Activated T-helper 17 cell treated with anti-CD3 and anti-CD28 coated beads, Interleukin-2, amount 50 U/mL, for 72 hours (primary cell): ENCODE data around the gene HPCAL4. TPM values are rescaled to one million over a fixed set of nuclear protein-coding genes. Genes with fewer than 3 reads are reported as not detected.

Experiments
- ATAC-seq: fragments of 150-1000 bp; cut with Tn5 transposase; replicated peaks from 2 replicates; pipeline ENCODE4 v1.10.0; 2021; ENCODE audit warnings: mild to moderate bottlenecking, moderate library complexity
- H3K27ac Mint-ChIP-seq: one replicate; pipeline ENCODE4 v1.8.0; 2022; ENCODE audit warnings: mixed read lengths
- H3K27me3 Mint-ChIP-seq: one replicate; pipeline ENCODE4 v1.8.0; 2022; ENCODE audit warnings: mixed read lengths
- H3K36me3 Mint-ChIP-seq: one replicate; pipeline ENCODE4 v1.8.0; 2022; ENCODE audit warnings: low read depth, mild to moderate bottlenecking, mixed read lengths
- H3K4me1 Mint-ChIP-seq: one replicate; pipeline ENCODE4 v1.8.0; 2022; ENCODE audit warnings: mixed read lengths
- H3K4me3 Mint-ChIP-seq: one replicate; pipeline ENCODE4 v1.8.0; 2022; ENCODE audit warnings: mild to moderate bottlenecking, mixed read lengths
- H3K9me3 Mint-ChIP-seq: one replicate; pipeline ENCODE4 v1.8.0; 2022; ENCODE audit warnings: mixed read lengths
- total RNA-seq, 2 donors: library from RNA; stranded (reverse); gene quantifications; one replicate each; pipeline ENCODE4 v1.2.3, GENCODE V29; 2022

HPCAL4 gene
- total RNA-seq, 2 donors from 2014 or later, result 0.50 to 1.2 TPM

DNA sequence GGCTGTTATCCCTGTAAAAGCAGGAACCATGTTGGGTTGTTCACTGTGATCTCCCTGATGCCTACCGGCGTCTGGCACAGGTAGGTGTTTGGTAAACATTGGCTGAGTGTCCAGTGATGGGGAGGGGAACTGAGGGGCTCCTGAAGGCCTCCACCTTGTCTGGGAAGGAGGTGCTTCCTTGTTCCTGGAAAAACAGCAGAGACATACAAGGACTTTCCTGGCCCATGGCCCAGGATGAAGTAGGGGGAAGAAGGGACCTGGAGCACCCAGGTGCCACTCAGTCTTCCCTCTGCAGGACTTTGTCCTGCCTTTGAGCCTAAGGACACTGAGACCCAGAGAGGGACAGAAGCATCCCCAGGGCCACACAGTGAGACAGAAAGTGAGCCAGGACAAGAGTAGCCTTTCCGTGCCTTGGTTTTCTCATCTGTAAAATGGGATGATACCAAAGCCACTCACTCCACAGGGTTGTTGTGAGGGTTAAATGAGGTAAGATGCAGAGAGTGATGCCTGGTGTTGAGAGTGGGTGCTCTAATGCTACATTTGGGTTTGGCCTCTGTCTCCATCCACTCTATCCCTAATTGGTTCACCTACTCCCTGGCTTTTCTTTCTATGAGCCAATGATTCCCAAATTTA is 45.7 kb downstream of the HPCAL4 start:
- Mint-ChIP-seq H3K36me3 (no peaks in the 10 kb centered on the region), H3K4me1 (no peaks in the 10 kb centered on the region), H3K9me3 (no peaks in the 10 kb centered on the region), H3K27me3 (no peaks in the 10 kb centered on the region), H3K27ac (no peak overlapping the region), H3K4me3 (no peak overlapping the region)
- ATAC-seq, result no peak

DNA sequence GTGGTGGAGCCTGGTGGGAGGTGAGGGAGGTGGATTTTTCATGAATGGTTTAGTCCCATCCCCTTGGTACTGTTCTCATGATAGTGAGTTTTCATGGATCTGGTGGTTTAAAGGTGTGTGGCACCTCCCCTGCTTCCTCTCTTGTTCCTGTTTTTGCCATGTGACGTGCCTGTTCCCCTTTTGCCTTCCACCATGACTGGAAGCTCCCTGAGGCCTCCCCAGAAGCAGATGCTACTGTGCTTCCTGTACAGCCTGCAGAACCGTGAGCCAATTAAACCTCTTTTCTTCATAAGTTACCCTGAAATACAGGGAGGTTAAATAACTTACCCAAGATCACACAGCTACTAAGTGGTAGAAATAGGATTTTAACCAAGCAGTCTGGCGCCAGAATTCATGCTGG is 47.5 kb downstream of the HPCAL4 start:
- Mint-ChIP-seq H3K27ac (no peak overlapping the region), H3K4me1 (no peaks in the 10 kb centered on the region), H3K9me3 (no peaks in the 10 kb centered on the region), H3K4me3 (no peak overlapping the region), H3K36me3 (no peaks in the 10 kb centered on the region), H3K27me3 (no peaks in the 10 kb centered on the region)
- no peak for ATAC-seq

DNA sequence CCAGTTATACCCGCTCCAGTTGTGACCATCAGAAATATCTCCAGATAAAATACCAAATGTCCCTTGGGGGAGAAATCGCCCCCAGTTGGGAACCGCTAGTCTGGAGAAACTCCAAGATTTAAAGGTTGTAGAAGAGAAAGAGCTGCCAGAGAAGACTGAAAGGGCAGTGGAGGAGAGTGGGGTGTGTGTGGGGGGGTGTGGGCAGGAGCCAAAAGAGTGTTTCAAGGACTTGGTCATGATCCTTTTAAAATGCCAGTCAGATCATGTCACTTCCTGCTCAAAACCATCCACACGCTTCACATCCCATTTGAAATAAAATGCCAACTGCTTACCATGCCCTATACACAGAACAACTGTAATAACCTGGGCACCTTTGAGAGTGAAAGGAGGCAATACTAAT is 48.4 kb downstream of the HPCAL4 start:
- ATAC-seq, result no peak
- no peak overlapping the region for H3K27ac Mint-ChIP-seq
- no peaks in the 10 kb centered on the region for H3K27me3 Mint-ChIP-seq
- H3K4me1 Mint-ChIP-seq, result no peaks in the 10 kb centered on the region
- no peaks in the 10 kb centered on the region for H3K9me3 Mint-ChIP-seq
- H3K4me3 Mint-ChIP-seq, result no peak overlapping the region
- no peaks in the 10 kb centered on the region for H3K36me3 Mint-ChIP-seq

DNA sequence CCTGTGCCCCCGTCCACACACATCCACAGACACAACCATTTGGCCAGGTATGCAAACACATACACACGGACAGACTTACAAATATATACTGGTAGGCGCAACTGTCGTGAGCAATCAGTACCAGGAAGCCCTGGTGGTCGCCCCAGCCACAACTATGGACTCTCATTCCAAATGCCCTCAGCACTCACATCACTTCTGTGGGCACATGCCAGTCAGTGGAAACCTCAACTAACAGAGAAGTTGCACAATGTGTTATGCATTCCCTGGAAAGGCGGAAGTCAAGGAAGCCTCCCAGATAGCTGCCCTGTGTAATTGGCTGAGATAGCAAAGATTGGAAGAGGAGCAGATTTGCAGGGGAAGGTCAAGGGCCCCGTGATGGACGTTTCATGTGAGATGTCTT is 50.4 kb downstream of the HPCAL4 start:
- Mint-ChIP-seq H3K36me3 (no peaks in the 10 kb centered on the region), H3K27ac (no peak overlapping the region), H3K4me1 (no peaks in the 10 kb centered on the region), H3K9me3 (no peaks in the 10 kb centered on the region), H3K27me3 (peaks cover 8% of the 10 kb centered on the region), H3K4me3 (no peak overlapping the region)
- ATAC-seq, result no peak

DNA sequence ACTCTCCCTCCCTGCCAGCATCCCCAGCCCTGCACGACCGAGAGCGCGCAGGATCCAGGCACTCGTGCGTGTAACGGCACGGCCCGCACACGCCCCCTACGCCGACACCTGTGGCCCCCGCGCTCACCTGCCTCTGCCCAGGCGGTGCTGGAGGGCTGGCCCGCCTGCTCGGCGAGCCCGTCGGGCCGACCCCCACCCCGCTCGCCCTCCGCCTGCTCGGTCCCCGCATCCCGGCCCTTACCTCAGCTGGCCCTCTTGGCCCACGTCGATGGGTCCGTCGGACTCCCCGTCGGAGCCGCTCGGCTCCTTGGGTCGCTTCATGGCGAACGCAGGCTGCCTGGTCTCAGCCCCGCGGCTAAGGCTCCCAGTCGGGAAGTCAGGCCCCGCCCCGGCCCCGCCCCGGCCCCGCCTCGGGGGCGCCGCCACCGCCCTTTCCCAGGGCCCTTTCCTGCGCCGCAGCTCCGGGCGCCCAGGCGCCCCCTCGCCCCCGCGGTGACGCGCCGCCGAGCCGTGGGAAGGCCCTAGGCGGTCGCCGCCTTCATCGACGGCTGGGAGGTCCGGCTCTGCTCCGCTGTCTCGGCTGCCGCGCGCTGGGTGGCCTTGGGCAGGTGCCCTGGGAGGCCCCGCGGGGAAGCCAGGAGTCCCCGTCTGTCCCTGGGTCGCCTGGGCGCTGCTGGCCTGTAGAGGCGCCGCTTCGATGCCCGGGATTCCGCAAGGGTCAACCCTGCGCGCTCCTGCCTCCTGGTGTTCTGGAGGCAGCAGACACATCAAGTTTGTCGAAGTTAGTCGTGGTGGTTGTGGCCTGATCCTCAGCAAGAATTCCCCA is 51.7 kb downstream of the HPCAL4 start, which contains the start of gene HEYL:
HEYL (minus strand) TSS at position 339 of the 826 bp plus-strand sequence; CDS start at position 321, 18 bp downstream.
- H3K36me3 Mint-ChIP-seq, result no peaks in the 10 kb centered on the region
- H3K27ac Mint-ChIP-seq, result no peak within 1 kb of the TSS
- peaks cover 13% of the 10 kb centered on the region for H3K27me3 Mint-ChIP-seq
- no peaks in the 10 kb centered on the region for H3K4me1 Mint-ChIP-seq
- no peaks in the 10 kb centered on the region for H3K9me3 Mint-ChIP-seq
- peak within 1 kb of the TSS; percentile 45 for H3K4me3 Mint-ChIP-seq
- ATAC-seq, result peak; percentile 97

DNA sequence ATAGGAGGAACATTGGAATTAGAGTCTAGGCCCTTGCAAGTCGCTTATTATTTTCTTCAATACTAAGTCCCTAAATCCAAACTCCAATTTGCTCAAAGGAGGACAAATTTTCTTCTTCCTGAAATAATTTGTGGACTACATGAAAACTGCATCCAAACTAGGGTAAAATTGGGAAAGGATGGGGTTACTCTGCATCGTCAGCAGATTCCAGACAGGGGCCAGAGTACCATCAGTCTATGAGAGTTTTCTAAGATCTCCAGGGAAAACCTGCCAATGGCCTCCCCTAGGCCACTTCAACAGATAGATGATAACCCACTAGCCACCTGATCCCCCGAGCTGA is 52.3 kb downstream of the HPCAL4 start:
- Mint-ChIP-seq H3K4me1 (no peaks in the 10 kb centered on the region), H3K4me3 (peak overlapping the region; percentile 45), H3K27me3 (peaks cover 17% of the 10 kb centered on the region), H3K9me3 (no peaks in the 10 kb centered on the region), H3K27ac (no peak overlapping the region), H3K36me3 (no peaks in the 10 kb centered on the region)
- ATAC-seq, result no peak

DNA sequence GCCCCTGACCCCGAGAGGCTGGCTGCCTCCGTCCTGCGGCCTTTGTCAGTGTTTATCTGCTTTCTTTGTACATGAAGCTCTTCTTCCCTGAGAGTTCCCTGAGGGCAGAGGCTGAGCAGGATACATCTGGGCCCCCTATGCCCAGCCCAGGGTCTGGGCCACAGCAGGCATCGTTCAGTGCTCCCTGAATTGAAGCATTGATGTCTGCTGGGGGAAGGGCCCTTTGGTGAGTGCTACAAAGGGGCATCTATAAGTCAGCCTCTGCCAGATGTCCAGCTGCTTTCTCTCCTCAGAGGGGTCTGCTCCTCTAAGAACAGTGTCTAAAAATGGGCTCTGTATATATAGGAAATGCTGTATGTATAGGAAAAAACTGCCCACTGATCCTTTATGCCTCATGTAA is 53.9 kb downstream of the HPCAL4 start:
- no peaks in the 10 kb centered on the region for H3K36me3 Mint-ChIP-seq
- no peak for ATAC-seq
- peaks cover 25% of the 10 kb centered on the region for H3K27me3 Mint-ChIP-seq
- H3K4me1 Mint-ChIP-seq, result peaks cover 5% of the 10 kb centered on the region
- no peak overlapping the region for H3K27ac Mint-ChIP-seq
- H3K9me3 Mint-ChIP-seq, result no peaks in the 10 kb centered on the region
- no peak overlapping the region for H3K4me3 Mint-ChIP-seq

DNA sequence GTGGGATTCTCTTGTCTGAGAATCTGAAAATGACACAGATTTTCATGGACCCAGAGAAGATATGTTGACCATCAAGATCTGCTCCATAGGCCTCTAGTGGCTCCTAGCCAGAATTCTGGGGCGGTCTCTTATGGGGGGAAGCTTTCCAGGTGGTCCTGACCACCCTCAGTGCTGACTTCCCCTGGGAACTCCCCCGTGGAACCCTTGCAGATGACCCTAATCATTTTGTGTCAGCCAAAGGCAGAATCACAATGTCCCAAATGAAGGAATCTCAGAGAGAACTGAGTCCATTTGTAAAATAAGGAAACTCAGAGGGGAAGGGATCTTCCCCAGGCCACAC is 55.4 kb downstream of the HPCAL4 start:
- H3K27me3 Mint-ChIP-seq, result peaks cover 25% of the 10 kb centered on the region
- ATAC-seq, result no peak
- peaks cover 17% of the 10 kb centered on the region for H3K4me1 Mint-ChIP-seq
- H3K9me3 Mint-ChIP-seq, result no peaks in the 10 kb centered on the region
- no peaks in the 10 kb centered on the region for H3K36me3 Mint-ChIP-seq
- no peak overlapping the region for H3K4me3 Mint-ChIP-seq
- no peak overlapping the region for H3K27ac Mint-ChIP-seq

DNA sequence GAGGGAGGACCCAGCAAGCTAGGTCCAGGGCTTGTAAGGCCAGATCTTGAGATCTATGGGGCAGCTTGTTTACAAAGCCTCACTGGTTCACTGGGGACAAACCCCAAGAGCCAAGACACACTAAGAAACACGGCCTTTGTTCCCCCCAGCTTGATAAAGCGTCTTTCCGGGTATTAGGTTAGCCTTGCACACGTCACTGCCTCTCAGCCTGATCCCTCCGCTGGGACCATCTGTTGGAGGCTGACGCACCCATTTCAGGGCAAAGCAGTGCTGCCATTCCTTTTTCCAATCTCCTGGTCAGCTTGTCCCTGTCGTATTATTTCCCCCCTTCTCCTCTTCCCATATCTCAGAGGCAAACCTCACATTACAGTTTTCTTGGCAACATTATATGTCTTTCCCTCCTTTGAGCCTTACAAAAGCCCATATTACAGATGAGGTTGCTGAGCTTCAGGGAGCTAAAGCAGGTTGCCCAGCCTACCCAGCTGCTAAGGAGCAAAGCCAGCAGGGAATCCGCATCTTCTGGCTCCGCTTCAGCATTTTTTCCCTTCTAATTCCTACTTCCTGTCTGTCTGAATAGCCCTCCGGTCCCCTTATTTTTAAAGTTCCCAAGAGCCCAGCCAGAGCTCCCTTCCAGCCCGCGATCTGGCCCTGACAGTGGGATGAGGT is 55.9 kb downstream of the HPCAL4 start:
- Mint-ChIP-seq H3K36me3 (no peaks in the 10 kb centered on the region), H3K27ac (no peak overlapping the region), H3K27me3 (peaks cover 27% of the 10 kb centered on the region), H3K4me3 (no peak overlapping the region), H3K9me3 (no peaks in the 10 kb centered on the region), H3K4me1 (peaks cover 21% of the 10 kb centered on the region)
- ATAC-seq, result no peak

DNA sequence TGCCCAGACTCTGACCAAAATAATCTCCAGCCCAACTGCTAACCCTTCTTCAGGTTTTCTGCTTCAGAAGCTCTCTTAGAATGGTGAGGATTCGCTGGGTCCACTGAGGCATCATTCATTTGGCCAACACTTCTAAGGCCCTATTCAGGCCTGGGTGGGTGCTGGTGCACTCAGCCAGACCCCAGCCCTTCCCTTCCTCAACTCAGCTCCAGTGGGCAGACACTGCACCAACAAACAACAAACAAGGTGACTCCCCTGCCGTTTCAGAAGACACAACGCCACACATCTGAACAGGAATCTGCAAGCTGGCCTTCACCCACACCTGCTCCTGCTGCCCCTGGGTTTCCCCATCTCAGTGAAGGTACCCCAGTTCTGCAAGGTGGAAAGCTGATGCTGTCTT is 57.8 kb downstream of the HPCAL4 start:
- Mint-ChIP-seq H3K36me3 (no peaks in the 10 kb centered on the region), H3K9me3 (no peaks in the 10 kb centered on the region), H3K4me3 (no peak overlapping the region), H3K27ac (no peak overlapping the region), H3K4me1 (peaks cover 22% of the 10 kb centered on the region), H3K27me3 (peaks cover 29% of the 10 kb centered on the region)
- no peak for ATAC-seq

DNA sequence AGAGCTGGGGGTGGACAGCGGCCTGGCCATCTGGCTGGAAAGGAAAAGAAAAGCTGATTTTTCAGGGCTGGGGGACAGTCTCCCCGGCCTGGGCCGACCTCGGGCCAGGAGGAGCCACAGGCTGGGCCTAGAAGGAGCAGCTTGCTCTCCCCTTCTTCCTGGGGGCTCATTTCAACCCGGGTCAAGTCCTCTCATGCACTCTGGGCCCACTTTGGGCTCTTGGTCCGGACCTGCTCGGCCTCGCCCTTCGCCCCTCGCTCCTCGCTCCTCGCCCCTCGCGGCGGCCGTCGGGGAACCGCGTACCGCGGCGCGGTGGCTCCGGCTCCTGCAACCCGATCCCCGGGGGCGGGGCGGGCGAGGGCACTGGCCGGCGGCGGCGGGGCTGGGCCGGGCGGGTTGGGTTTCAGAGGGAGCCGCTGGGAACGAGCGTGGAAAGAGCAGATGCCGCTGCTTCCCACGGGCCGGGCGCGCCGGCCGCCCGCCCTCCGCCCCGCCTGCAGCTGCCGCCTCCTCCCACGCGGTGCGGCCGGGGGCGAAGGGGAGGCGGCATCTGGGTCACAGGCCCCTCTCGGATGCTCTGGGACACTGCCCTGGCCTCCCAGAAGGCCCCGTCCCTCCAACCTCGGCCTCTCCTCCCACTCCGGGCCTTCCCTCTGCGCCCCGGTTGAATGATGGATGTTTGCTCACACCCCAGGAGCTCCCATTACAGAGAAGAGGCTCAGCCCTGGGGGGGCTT is 58.4 kb downstream of the HPCAL4 start:
- no peaks in the 10 kb centered on the region for H3K9me3 Mint-ChIP-seq
- peaks cover 29% of the 10 kb centered on the region for H3K27me3 Mint-ChIP-seq
- no peak for ATAC-seq
- H3K4me3 Mint-ChIP-seq, result no peak overlapping the region
- H3K4me1 Mint-ChIP-seq, result peaks cover 22% of the 10 kb centered on the region
- H3K36me3 Mint-ChIP-seq, result no peaks in the 10 kb centered on the region
- H3K27ac Mint-ChIP-seq, result no peak overlapping the region

DNA sequence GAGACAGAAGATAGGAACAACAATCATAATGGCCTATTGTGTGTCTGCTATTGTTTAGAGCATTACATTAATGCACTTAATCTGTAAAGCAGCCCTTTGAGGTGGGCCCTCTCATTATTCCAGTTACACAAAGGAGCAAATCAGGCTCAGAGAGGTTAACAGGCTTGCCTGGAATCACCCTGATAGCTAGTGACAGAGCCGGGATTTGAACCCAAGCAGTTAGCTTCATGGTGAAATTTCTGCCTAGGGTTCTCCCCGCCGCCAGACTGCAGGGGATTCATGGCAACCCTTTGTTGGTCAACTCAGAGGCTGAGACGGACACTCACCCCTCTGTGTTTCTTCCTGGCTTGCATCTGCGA is 58.9 kb downstream of the HPCAL4 start:
- no peak for ATAC-seq
- Mint-ChIP-seq H3K27me3 (peaks cover 27% of the 10 kb centered on the region), H3K27ac (peak overlapping the region; percentile 80), H3K36me3 (no peaks in the 10 kb centered on the region), H3K9me3 (no peaks in the 10 kb centered on the region), H3K4me3 (no peak overlapping the region), H3K4me1 (peaks cover 22% of the 10 kb centered on the region)

DNA sequence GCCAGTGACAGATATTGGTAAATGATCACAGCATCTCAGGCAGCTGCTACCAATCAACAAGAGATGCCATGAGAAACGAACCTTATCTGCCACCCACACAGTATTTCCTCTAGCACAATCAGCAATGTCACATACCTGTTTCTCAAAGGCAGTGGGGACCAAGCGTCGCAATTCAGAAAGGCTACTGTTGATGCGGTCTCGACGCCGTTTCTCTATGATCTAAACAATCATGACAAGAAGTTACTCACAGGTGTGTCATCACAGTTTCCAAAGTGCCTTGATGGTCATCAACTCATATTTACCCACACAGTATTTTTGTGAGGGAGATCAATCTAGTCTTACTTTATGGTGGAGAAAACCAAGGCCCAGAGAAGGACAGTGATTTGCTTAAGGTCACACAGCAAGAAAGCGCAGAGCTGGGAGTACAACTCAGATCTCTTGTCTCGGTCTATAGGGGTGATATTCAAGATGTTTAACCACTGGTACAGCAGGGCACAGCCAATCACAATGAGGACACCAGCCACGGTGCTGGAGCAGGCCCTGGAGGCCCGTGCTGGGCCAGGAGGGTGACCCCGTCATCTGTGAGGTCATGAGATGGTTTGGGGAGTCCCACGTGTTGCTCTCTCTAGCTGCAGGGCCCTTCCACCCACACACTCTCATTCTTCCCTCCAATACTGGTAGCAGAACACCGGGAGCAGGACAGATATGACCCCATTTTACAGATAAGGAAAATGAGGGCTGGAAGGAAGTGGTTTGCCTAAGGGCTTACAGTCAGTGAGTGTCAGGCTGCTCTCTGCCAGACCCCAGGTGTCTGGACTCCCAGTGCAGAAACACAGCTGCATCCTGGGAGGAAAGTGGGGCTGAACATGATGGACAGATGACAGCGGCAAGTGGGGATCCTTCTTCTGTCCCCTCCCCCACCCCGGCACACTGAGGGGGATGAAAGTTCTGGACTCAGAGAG is 59.6 kb downstream of the HPCAL4 start:
- ATAC-seq, result peak; percentile 85
- Mint-ChIP-seq H3K4me3 (peak overlapping the region; percentile 52), H3K4me1 (peaks cover 22% of the 10 kb centered on the region), H3K27ac (peak overlapping the region; percentile 80), H3K27me3 (peaks cover 24% of the 10 kb centered on the region), H3K9me3 (no peaks in the 10 kb centered on the region), H3K36me3 (no peaks in the 10 kb centered on the region)
